GM21619 (cell line): ENCODE results near the gene BRSK2.
"Not testable (repeated sequence)": the region's sequence is repeated elsewhere in the genome, so short reads cannot be mapped to it uniquely, and the experiment has no call there.

ENCODE experiments used
- ATAC-seq: cut with Tn5 transposase; IDR thresholded peaks from one replicate; pipeline ENCODE4 v1.9.1; 2021; ENCODE audit not compliant: unreplicated experiment

BRSK2 gene

GRCh38 chr11:1406571-1407485 is 17.1 kb downstream of the BRSK2 start:
- ATAC-seq = no peak

GRCh38 chr11:1407668-1408067 is 17.9 kb downstream of the BRSK2 start:
- no peak for ATAC-seq

- no peak for ATAC-seq
Measured at GRCh38 chr11:1408346-1408745, 18.6 kb downstream of the BRSK2 start.

- ATAC-seq = no peak
Measured at GRCh38 chr11:1409108-1409851, 19.5 kb downstream of the BRSK2 start.

- ATAC-seq = not testable (repeated sequence)
Measured at GRCh38 chr11:1409852-1410125, 20.1 kb downstream of the BRSK2 start.

- no peak for ATAC-seq
Measured at GRCh38 chr11:1410366-1411291, 20.9 kb downstream of the BRSK2 start.

GRCh38 chr11:1411301-1411700 is 21.6 kb downstream of the BRSK2 start:
- no peak for ATAC-seq

- ATAC-seq = not testable (repeated sequence)
Measured at GRCh38 chr11:1411739-1412138, 22.0 kb downstream of the BRSK2 start.

- no peak for ATAC-seq
Measured at GRCh38 chr11:1412377-1413095, 22.8 kb downstream of the BRSK2 start.

GRCh38 chr11:1414650-1415049 is 24.9 kb downstream of the BRSK2 start:
- ATAC-seq = no peak

- no peak for ATAC-seq
Measured at GRCh38 chr11:1415631-1416030, 25.9 kb downstream of the BRSK2 start.

GRCh38 chr11:1418192-1418795 is 28.6 kb downstream of the BRSK2 start:
- not testable (repeated sequence) for ATAC-seq

GRCh38 chr11:1419811-1420210 is 30.1 kb downstream of the BRSK2 start:
- no peak for ATAC-seq

- no peak for ATAC-seq
Measured at GRCh38 chr11:1421291-1421690, 31.6 kb downstream of the BRSK2 start.

GRCh38 chr11:1422481-1422880 is 32.7 kb downstream of the BRSK2 start:
- no peak for ATAC-seq

- ATAC-seq = no peak
Measured at GRCh38 chr11:1422981-1423380, 33.2 kb downstream of the BRSK2 start.

- ATAC-seq = not testable (repeated sequence)
Measured at GRCh38 chr11:1423406-1423805, 33.7 kb downstream of the BRSK2 start.

- no peak for ATAC-seq
Measured at GRCh38 chr11:1425006-1425405, 35.3 kb downstream of the BRSK2 start.

GRCh38 chr11:1425439-1425838 is 35.7 kb downstream of the BRSK2 start:
- no peak for ATAC-seq

- no peak for ATAC-seq
Measured at GRCh38 chr11:1428762-1429316, 39.1 kb downstream of the BRSK2 start.
